ENCODE results near the gene C12orf57. TPM values are rescaled to one million over a fixed set of nuclear protein-coding genes. Genes with fewer than 3 reads are reported as not detected.

Gene C12orf57
- total and polyA plus RNA-seq, 9 of the 15 experiments (the other 6 are each of a cell fraction or from before 2014, with no cell fraction given), result 26.7 to 191 (median 107) TPM

GRCh38 chr12:6937481-6938352 is 6.1 kb upstream of the C12orf57 start (continued):
- TF ChIP-seq MGA (IDR thresholded peaks at IDR 0.05) (peak; percentile 85), ZNF780A (CRISPR knock-in tag; IDR thresholded peaks at IDR 0.05) (peak; percentile 85), CXXC5 (CRISPR knock-in tag; IDR thresholded peaks at IDR 0.05) (peak; percentile 97), ZNF263 (CRISPR knock-in tag; IDR thresholded peaks at IDR 0.05; ENCODE audit: borderline replicate concordance) (peak; percentile 63; the same call in 1 of the 2 replicates), SMC3 (conservative IDR thresholded peaks at IDR 0.05; ENCODE audit: insufficient read depth, low read depth, low read length) (peak; percentile 56), ARID4B (CRISPR knock-in tag; IDR thresholded peaks at IDR 0.05) (no peak; the same call in none of the 2 replicates), PHB (CRISPR knock-in tag; IDR thresholded peaks at IDR 0.05) (peak; percentile 88; the same call in 1 of the 2 replicates), ZNF121 (CRISPR knock-in tag; conservative IDR thresholded peaks at IDR 0.05) (no peak), HDAC2 (IDR thresholded peaks at IDR 0.05) (no peak), PRMT5 (CRISPR knock-in tag; IDR thresholded peaks at IDR 0.05) (no peak), CTBP1 (IDR thresholded peaks at IDR 0.05; ENCODE audit: borderline replicate concordance) (peak; percentile 84), NR2F6 (CRISPR knock-in tag; IDR thresholded peaks at IDR 0.05) (0 out of 2 replicates have a peak, but pooled peaks have one; percentile 19)
